HG02852 (cell line): ENCODE data around the gene DOCK3.

Source experiments
- ATAC-seq: cut with Tn5 transposase; IDR thresholded peaks from one replicate; pipeline ENCODE4 v1.9.1; 2021; ENCODE audit warnings: mild to moderate bottlenecking, moderate library complexity; ENCODE audit not compliant: unreplicated experiment

DOCK3 gene

GRCh38 chr3:50674349-50675178, at the start of gene DOCK3:
DOCK3 (plus strand) TSS chr3:50674927; CDS start chr3:50675264, 337 bp downstream.
- ATAC-seq: peak; percentile 65

GRCh38 chr3:50625231-50626182, 49.2 kb upstream of the DOCK3 start:
- ATAC-seq: no peak

GRCh38 chr3:50626401-50626800, 48.3 kb upstream of the DOCK3 start:
- ATAC-seq: no peak

- no peak for ATAC-seq
Measured at GRCh38 chr3:50627407-50628051, 47.2 kb upstream of the DOCK3 start.

- ATAC-seq: no peak
Measured at GRCh38 chr3:50628601-50629000, 46.1 kb upstream of the DOCK3 start.

- no peak for ATAC-seq
Measured at GRCh38 chr3:50630394-50630793, 44.3 kb upstream of the DOCK3 start.

GRCh38 chr3:50630877-50631276, 43.9 kb upstream of the DOCK3 start:
- ATAC-seq: no peak

GRCh38 chr3:50632450-50632849, 42.3 kb upstream of the DOCK3 start:
- peak; percentile 38 for ATAC-seq

- ATAC-seq: no peak
Measured at GRCh38 chr3:50633230-50633790, 41.4 kb upstream of the DOCK3 start.

- no peak for ATAC-seq
Measured at GRCh38 chr3:50635066-50635465, 39.7 kb upstream of the DOCK3 start.

- no peak for ATAC-seq
Measured at GRCh38 chr3:50637011-50637410, 37.7 kb upstream of the DOCK3 start.

GRCh38 chr3:50637945-50638344, 36.8 kb upstream of the DOCK3 start:
- no peak for ATAC-seq

- ATAC-seq: no peak
Measured at GRCh38 chr3:50639055-50639494, 35.7 kb upstream of the DOCK3 start.

- peak; percentile 48 for ATAC-seq
Measured at GRCh38 chr3:50642382-50642781, 32.3 kb upstream of the DOCK3 start.

GRCh38 chr3:50644561-50644960, 30.2 kb upstream of the DOCK3 start:
- ATAC-seq: no peak

GRCh38 chr3:50645378-50645777, 29.3 kb upstream of the DOCK3 start:
- no peak for ATAC-seq

- no peak for ATAC-seq
Measured at GRCh38 chr3:50648313-50648712, 26.4 kb upstream of the DOCK3 start.

- no peak for ATAC-seq
Measured at GRCh38 chr3:50648944-50649343, 25.8 kb upstream of the DOCK3 start.

- no peak for ATAC-seq
Measured at GRCh38 chr3:50649451-50649931, 25.2 kb upstream of the DOCK3 start.

GRCh38 chr3:50650018-50650417, 24.7 kb upstream of the DOCK3 start:
- ATAC-seq: no peak

GRCh38 chr3:50651445-50651844, 23.3 kb upstream of the DOCK3 start:
- no peak for ATAC-seq
